Central memory CD4-positive, alpha-beta T cell (primary cell): ENCODE results near the gene ROBO1.

Experiments
- DNase-seq: peaks from one replicate; pipeline ENCODE4 v3.0.0; 2022

Gene ROBO1

DNA sequence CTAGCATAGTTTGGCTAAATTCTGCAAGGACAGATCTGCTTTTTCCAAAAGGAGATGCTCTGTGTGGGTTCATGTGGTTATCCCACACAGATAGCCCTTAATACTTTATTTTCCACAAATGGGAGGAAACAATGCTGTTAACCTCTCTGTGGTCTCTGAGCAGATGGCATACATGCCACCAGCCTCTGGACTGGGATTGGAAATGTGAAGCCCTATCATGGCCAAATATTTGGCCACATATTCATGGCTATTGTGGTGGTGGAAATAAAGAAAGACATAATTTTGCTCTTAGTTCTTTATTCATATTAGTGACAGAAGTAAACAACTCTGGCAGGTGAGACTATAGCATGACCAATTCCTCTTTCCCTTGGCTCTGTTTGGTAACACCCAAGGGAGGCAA, 726.2 kb downstream of the ROBO1 start:
- no peak for DNase-seq

DNA sequence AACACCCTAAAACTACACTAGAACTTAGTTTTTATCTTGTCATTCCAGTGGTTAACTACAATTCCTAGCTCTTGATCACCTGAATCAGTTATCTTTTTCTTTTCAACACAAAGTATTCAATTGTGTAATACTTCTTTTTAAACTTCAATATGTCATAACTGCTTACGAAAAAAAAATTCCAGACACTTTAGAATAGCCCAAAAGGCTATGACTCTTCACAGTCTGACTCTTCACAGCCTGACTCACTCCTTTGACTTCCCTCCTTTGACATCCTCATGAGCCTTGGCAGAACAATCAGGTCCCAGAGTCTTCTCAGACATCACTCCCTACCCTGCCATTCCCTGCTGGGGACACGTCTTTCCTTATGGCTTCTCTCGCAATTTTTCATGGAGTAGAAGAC, 727.1 kb downstream of the ROBO1 start:
- DNase-seq = no peak

GRCh38 chr3:79040091-79040490, 727.7 kb downstream of the ROBO1 start:
- no peak for DNase-seq

DNA sequence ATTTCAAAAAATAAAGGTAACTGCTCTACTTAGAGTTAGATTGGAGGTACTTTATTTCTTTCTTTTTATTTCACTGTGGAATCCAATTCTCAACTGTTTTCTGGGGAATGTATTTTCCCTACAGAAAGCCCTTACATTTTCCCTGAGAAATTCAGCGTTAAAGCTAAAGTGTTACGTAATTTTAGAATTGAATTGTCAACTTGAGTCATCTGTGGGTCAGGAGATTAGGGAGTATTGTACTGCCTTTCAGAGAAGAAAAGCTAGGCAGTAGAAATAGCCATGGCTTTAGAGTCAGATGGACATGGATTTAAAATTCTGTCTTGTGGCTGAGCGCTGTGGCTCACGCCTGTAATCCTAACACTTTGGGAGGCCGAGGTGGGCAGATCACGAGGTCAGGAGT, 728.6 kb downstream of the ROBO1 start:
- DNase-seq = no peak

- DNase-seq = no peak
Measured at GRCh38 chr3:79038636-79039035, 729.2 kb downstream of the ROBO1 start.

DNA sequence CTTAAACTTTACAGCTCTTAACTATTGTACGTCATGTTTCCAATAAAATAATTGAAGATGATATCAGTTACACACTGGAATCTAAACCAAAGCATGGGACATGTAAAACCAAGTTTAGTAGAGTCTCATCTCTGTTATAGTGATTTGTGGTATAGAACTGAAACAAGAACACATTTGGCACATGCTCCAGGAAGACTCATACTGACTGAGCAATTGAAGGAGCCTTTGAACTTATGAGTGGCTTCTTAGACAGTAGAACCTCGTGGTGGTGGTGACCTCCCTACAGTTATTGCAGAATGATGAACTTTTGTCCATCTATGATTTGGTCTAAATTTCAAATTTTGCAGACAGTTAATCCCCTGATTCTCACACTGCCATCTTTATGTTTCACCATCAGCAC, 729.7 kb downstream of the ROBO1 start:
- DNase-seq = no peak

- no peak for DNase-seq
Measured at GRCh38 chr3:79032686-79033318, 735.0 kb downstream of the ROBO1 start.

GRCh38 chr3:79030157-79030556, 737.6 kb downstream of the ROBO1 start:
- no peak for DNase-seq

- DNase-seq = no peak
Measured at GRCh38 chr3:79028916-79029315, 738.9 kb downstream of the ROBO1 start.

DNA sequence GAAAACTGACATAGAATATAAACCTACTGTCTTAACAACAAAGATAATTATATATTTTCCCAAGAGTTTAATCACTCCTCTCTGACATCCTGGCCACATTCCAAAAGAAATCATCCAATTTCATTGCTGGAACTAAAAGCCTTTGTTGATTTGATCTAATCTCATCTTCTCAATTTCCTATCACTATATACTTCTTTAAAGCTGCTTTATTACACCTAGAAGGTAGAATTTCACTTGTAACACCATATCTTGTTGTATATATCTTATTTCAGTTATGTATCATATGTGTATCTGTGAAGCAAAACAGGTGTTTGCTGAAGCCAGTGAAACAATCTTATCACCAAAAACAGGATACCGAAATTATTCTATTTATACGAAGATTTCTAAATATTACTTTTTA, 740.2 kb downstream of the ROBO1 start:
- no peak for DNase-seq

- no peak for DNase-seq
Measured at GRCh38 chr3:79019924-79020173, 747.9 kb downstream of the ROBO1 start.

- DNase-seq = no peak
Measured at GRCh38 chr3:79019137-79019923, 748.5 kb downstream of the ROBO1 start.

- no peak for DNase-seq
Measured at GRCh38 chr3:79018671-79019136, 749.1 kb downstream of the ROBO1 start.

DNA sequence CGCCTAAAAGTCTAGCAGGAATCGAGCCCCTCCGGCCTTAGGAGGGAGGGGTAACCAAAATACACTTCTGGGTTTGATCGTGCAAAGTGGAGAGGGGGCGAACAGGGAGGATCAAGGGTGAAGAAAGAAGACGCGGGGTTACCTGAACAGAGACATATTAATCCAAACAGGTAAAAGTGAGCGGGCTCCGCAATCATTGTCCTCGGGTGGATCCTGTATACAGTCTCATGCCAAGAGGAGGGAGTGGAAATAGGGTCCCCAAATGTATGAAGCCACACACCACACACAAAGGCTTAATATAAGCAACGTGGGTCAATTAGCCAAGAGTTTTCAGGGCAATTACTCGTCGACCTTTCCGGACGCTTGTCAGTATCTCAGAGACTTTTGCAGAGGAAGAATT, 749.5 kb downstream of the ROBO1 start:
- no peak for DNase-seq

- DNase-seq = no peak
Measured at GRCh38 chr3:79016587-79017376, 751.0 kb downstream of the ROBO1 start.

GRCh38 chr3:79015854-79016253, 751.9 kb downstream of the ROBO1 start:
- DNase-seq = no peak

- no peak for DNase-seq
Measured at GRCh38 chr3:79012946-79013362, 754.8 kb downstream of the ROBO1 start.

DNA sequence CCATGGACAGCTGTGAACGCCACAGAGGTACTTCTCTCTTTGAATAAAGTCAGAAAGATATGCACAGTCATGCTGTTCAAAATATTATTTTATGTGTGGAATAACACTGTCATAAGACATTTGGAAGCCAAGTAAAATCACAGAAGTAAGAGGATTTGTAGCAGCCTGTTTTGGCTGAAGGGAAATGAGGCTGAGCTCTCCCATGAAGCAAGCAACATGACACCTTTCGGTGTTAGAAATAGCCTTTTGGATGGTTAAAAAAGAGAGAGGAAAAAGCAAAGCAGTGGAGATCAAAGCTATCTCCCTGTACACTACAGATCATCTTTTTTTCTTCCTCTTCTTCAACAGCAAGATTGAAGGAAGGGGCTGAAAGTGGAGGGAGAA, 755.3 kb downstream of the ROBO1 start:
- no peak for DNase-seq

DNA sequence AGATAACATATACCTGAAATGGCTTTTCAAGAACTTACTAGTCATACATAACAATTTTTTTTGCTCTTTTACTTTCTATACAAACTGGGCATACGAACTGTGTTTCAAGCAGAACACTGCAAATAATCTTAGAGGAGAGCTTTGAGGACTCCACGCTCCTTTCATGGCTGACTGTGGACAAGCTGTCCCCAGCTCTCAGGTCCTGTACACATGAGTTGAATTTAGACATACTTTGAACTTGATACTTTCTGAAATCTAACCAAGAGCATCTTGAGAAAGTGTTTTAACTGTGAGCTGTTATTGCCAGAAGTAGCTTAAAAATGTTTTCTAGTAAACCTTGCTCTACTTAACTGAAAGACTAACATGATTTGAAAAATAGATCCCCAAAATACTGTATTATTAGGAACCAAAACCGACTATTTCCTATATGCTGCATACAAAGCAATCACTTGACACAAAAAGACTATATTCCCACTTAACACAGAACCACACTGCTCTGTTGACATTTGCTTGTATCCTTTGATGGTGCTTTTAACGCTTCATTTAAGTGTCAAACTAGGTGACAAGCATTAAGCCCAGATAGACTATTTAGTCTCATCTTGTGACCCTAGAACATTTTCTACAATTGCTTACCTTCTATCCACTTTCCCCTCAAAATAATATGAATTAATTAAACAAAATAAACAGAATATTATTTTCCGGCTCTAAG, 755.8 kb downstream of the ROBO1 start:
- DNase-seq = no peak

- no peak for DNase-seq
Measured at GRCh38 chr3:79009861-79010260, 757.9 kb downstream of the ROBO1 start.

DNA sequence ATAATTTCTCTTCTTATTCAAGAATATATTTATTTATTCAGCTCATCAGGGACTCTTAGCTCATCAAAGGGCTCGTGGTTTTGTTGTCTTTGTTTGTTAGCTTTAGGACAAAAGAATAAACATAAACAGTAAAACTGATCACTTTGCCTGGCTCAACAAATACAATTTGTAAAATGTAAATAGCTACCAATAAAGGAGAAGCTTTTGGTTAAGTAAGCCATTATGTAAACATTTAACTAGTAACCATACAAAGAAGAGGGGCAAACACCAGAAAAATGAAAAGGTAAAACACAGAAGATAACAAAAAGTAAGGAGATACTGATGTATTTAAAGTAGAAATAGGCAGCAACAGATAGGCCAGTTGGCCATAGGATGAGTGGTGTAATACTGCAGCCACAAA, 761.7 kb downstream of the ROBO1 start:
- DNase-seq = no peak

DNA sequence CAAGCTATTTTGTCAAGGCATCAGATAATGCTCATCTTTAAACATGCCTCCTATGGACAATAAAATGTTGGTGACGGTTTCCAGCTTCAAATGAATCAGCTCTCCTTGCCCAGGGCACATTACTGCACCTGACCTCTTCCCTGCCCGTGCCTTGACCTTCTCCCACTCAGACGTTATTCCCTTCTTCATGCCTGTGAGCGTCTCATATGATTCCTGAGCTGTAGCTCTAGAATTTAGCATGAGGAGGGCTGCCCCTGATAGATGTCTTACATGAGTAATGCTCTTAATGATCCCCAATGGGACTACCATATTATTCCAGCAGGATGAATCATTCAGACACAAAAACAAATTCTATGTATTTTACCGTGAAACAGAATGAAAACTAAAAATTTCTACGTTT, 762.7 kb downstream of the ROBO1 start:
- DNase-seq = no peak

DNA sequence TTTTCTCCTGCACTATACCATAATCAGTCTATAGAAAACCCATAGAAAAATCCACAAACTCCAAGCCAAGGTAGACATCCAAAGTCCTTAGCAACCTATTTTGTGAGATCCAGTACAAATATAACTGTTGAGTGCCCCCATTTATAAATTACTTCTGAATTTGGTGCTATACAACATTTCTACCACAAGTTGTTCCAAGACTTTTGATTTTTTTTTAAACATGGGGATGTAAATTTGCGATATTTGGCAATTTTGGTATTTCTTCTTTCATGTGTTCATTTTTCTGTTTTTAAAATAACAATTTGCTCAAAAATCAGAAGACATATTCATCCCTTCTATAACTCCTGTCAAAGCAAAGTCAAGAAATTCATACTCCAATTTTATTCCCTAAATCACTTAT, 763.8 kb downstream of the ROBO1 start:
- DNase-seq = no peak
